Fibroblast of lung (primary cell): ENCODE results near the gene SLC39A5. TPM values are rescaled to one million over a fixed set of nuclear protein-coding genes. Genes with fewer than 3 reads are reported as not detected.
A peak's percentile ranks its signal among the peaks of the same experiment; 100 is the strongest.

Experiments
- DNase-seq, 2 donors: peaks; one replicate each; pipeline versions ENCODE4 v3.0.0 to v3.0.0-alpha.2; 2010; ENCODE audit warnings: low read depth in 2 of 2
- H2AFZ ChIP-seq: 2 replicates; pipeline ENCODE4 v1.5.1; 2012; ENCODE audit warnings: low read length, control low read depth, inconsistent platforms
- H3K27ac ChIP-seq: 2 replicates; pipeline ENCODE4 v1.5.1; 2011; ENCODE audit warnings: low read length, control low read depth; ENCODE audit not compliant: insufficient read depth
- H3K27me3 ChIP-seq: 2 replicates; pipeline ENCODE4 v1.5.1; 2011; ENCODE audit warnings: mild to moderate bottlenecking, low read length; ENCODE audit not compliant: control insufficient read depth, insufficient read depth
- H3K36me3 ChIP-seq: 2 replicates; pipeline ENCODE4 v1.5.1; 2011; ENCODE audit warnings: low read length; ENCODE audit not compliant: control insufficient read depth, insufficient read depth
- H3K4me1 ChIP-seq: 2 replicates; pipeline ENCODE4 v1.5.1; 2011; ENCODE audit warnings: low read length; ENCODE audit not compliant: control insufficient read depth, insufficient read depth; ENCODE audit errors: extremely low read depth
- H3K4me2 ChIP-seq: 2 replicates; pipeline ENCODE4 v1.5.1; 2011; ENCODE audit warnings: low read length, control low read depth; ENCODE audit not compliant: insufficient read depth; ENCODE audit errors: extremely low read depth
- H3K4me3 ChIP-seq, 4 experiments: fragments of 200-600 bp in 1 of 4; sonication (generic) in 1 of 4; replicated peaks in 1 of 4; 2 replicates each; pipeline ENCODE4 v1.5.1; 2011 to 2016; ENCODE audit warnings: low read length in 4 of 4, low read depth in 3 of 4, mild to moderate bottlenecking in 3 of 4, control low read depth in 2 of 4, inconsistent platforms in 1 of 4, mixed read lengths in 1 of 4; ENCODE audit not compliant: insufficient read depth in 1 of 4; ENCODE audit errors: control extremely low read depth in 1 of 4
- H3K79me2 ChIP-seq: 2 replicates; pipeline ENCODE4 v1.5.1; 2012; ENCODE audit warnings: mild to moderate bottlenecking, low read length, inconsistent platforms; ENCODE audit not compliant: control insufficient read depth, insufficient read depth
- H3K9ac ChIP-seq: 2 replicates; pipeline ENCODE4 v1.5.1; 2011; ENCODE audit warnings: mild to moderate bottlenecking, low read length, control low read depth; ENCODE audit not compliant: insufficient read depth
- H3K9me3 ChIP-seq: 2 replicates; pipeline ENCODE4 v1.5.1; 2012; ENCODE audit warnings: low read depth, low read length; ENCODE audit not compliant: control insufficient read depth, insufficient read depth
- H4K20me1 ChIP-seq: 2 replicates; pipeline ENCODE4 v1.5.1; 2011; ENCODE audit warnings: low read length; ENCODE audit not compliant: control insufficient read depth, insufficient read depth; ENCODE audit errors: extremely low read depth
- CTCF ChIP-seq, 2 donors: IDR thresholded peaks in 1 of 2; conservative IDR thresholded peaks in 1 of 2; 1 replicate in 1 of 2; 2 replicates in 1 of 2; pipeline ENCODE4 v1.5.1; 2011 to 2012; ENCODE audit warnings: low read length in 2 of 2, control low read depth in 1 of 2, inconsistent platforms in 1 of 2, low read depth in 1 of 2, mild to moderate bottlenecking in 1 of 2
- EZH2 ChIP-seq: IDR thresholded peaks from 2 replicates; pipeline ENCODE4 v1.5.1; 2012; ENCODE audit warnings: low read length, control low read depth, mild to moderate bottlenecking; ENCODE audit errors: missing control alignments
- polyA plus RNA-seq, 2 donors: library from polyadenylated mRNA; depleted of rRNA in 1 of 2; stranded (reverse) in 1 of 2; unstranded in 1 of 2; fragments of >200 nt; gene quantifications; 2 replicates each; pipeline ENCODE4 v1.2.1, GENCODE V29; 2011 to 2012; ENCODE audit warnings: missing spikeins in 1 of 2
- total RNA-seq: library from RNA; depleted of rRNA; stranded (reverse); fragments of >200 nt; gene quantifications from 2 replicates; pipeline ENCODE4 v1.2.1, GENCODE V29; 2014

SLC39A5 gene
- total and polyA plus RNA-seq, 2 donors (not counting 1 experiment from before 2014, with no cell fraction given) = not detected

- no peak overlapping the region for H2AFZ ChIP-seq
- H3K79me2 ChIP-seq = peaks cover 19% of the 10 kb centered on the region
- no peaks in the 10 kb centered on the region for H3K27me3 ChIP-seq
- no peaks in the 10 kb centered on the region for H3K4me1 ChIP-seq
- TF ChIP-seq EZH2 = no peak
- TF ChIP-seq CTCF (conservative IDR thresholded peaks at IDR 0.05 in 1 of 2, IDR thresholded peaks at IDR 0.05 in 1 of 2; ENCODE audit: low read depth in 1 of 2, low read length in 2 of 2) = no peak
- no peak for DNase-seq
- no peaks in the 10 kb centered on the region for H3K9me3 ChIP-seq
- H3K4me2 ChIP-seq = no peak overlapping the region
- H3K27ac ChIP-seq = no peak overlapping the region
- no peaks in the 10 kb centered on the region for H4K20me1 ChIP-seq
- peaks cover 21% of the 10 kb centered on the region for H3K36me3 ChIP-seq
- no peak overlapping the region for H3K4me3 ChIP-seq
- no peak overlapping the region for H3K9ac ChIP-seq
These were observed 16.0 kb upstream of the SLC39A5 start for GRCh38 chr12:56213878-56214277.

GRCh38 chr12:56216461-56216860 lies 13.4 kb upstream of the SLC39A5 start:
- Histone ChIP-seq H3K36me3 (peaks cover 13% of the 10 kb centered on the region), H3K4me3 (no peak overlapping the region), H2AFZ (no peak overlapping the region), H3K27ac (no peak overlapping the region), H3K79me2 (peaks cover 36% of the 10 kb centered on the region), H3K9me3 (no peaks in the 10 kb centered on the region), H3K27me3 (no peaks in the 10 kb centered on the region), H3K9ac (no peak overlapping the region), H3K4me2 (no peak overlapping the region), H4K20me1 (no peaks in the 10 kb centered on the region), H3K4me1 (no peaks in the 10 kb centered on the region)
- no peak for TF ChIP-seq EZH2
- TF ChIP-seq CTCF (conservative IDR thresholded peaks at IDR 0.05 in 1 of 2, IDR thresholded peaks at IDR 0.05 in 1 of 2; ENCODE audit: low read depth in 1 of 2, low read length in 2 of 2) = no peak
- no peak for DNase-seq

GRCh38 chr12:56219840-56220239 lies 10.0 kb upstream of the SLC39A5 start:
- Histone ChIP-seq H3K4me2 (peak overlapping the region; percentile 32), H3K27ac (no peak overlapping the region)

More at GRCh38 chr12:56219840-56220239, 10.0 kb upstream of the SLC39A5 start:
- Histone ChIP-seq H3K4me3 (peak overlapping the region in 2 of 4 experiments; percentile 43 to 87), H3K27me3 (no peaks in the 10 kb centered on the region), H2AFZ (no peak overlapping the region), H3K79me2 (peaks cover 35% of the 10 kb centered on the region), H4K20me1 (no peaks in the 10 kb centered on the region), H3K4me1 (peaks cover 16% of the 10 kb centered on the region), H3K9me3 (no peaks in the 10 kb centered on the region), H3K9ac (no peak overlapping the region), H3K36me3 (peaks cover 6% of the 10 kb centered on the region)
- no peak for DNase-seq
- no peak for TF ChIP-seq CTCF (conservative IDR thresholded peaks at IDR 0.05 in 1 of 2, IDR thresholded peaks at IDR 0.05 in 1 of 2; ENCODE audit: low read depth in 1 of 2, low read length in 2 of 2)
- TF ChIP-seq EZH2 = no peak
